NCI-H1436 treated with DMSO at 0.1 percent for 48 hours (cell line): ENCODE measurements around the gene ALKAL2.

Source experiments
- DNase-seq: peaks from one replicate; lab custom pipeline; 2025; lab: John Stamatoyannopoulos, UW

The ALKAL2 gene

DNA sequence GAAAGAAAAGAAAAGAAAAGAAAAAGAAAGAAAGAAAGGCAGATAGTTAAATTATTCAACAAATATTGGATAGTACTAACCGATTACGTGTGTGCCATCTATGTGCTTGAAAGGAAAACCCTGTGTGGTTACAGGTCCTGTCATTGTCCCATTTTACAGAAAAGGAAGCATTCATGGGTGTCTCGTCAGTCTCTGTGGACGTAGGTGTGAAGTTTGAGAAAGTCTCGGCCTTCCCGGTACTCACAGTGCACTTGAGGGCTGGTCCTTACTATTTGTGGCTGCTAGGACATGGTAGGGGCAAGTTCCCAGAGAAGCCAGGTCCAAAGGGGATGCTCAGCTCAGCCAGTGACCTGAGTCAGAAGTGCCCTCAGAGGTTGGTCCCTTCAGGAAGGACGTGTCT lies 43.3 kb downstream of the ALKAL2 start:
- DNase-seq: no peak

DNA sequence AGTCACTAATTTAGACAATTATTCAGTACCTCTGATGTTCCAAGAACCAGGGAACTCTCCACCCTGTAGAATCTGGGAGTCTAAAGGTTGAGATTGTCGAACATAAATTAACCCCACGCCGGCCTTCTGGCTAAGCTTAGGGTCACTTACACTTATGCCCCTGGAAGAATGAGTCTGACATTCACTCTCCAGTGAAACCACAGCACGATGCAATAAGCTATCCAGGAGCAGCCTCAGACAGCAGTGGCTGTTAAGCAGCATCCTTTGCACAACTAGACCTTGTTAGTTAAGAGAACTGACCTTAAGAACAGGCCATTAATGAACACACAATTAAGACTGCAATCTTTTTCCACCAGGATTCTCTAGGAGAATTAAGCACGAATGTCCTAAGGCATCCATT lies 49.0 kb downstream of the ALKAL2 start:
- no peak for DNase-seq

DNA sequence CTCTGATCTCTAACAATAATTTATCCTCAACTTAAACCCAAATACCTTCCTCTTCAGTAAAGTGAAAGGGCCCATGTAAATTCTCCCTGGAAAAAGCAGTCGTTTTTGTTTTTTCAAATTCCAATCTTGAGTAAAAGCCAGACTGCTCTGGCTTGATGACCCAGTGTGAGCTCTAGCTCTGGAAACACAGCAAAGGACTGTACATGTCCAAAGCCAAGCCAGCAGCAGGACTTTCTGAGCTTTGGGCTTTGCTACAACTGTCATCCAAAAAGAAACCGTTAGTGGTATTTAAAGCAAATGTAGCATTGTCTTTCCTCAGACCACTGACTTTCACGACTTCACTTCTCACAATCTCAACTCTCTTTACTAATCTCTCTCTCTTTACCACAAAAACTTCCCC lies 49.5 kb downstream of the ALKAL2 start:
- DNase-seq: no peak

DNA sequence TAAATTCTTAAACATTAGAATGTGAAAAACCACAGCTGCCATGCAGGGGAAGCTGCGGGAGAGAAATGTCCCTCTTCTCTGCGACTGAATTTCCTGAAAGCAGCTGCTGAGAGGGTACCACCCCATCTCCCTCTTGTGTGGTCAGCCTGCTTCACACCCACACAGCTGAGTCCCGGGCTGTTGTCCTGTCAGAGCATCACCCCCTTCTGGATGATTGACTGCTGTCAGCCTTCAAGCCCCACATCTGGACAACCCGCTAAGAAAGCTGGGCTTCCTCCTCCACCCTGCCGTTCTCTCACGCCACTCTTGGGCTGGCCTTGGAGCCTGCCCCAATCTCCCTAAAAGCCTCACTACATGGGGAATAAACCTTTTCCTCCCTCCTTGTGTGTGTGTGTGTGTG lies 50.0 kb downstream of the ALKAL2 start:
- DNase-seq: no peak

DNA sequence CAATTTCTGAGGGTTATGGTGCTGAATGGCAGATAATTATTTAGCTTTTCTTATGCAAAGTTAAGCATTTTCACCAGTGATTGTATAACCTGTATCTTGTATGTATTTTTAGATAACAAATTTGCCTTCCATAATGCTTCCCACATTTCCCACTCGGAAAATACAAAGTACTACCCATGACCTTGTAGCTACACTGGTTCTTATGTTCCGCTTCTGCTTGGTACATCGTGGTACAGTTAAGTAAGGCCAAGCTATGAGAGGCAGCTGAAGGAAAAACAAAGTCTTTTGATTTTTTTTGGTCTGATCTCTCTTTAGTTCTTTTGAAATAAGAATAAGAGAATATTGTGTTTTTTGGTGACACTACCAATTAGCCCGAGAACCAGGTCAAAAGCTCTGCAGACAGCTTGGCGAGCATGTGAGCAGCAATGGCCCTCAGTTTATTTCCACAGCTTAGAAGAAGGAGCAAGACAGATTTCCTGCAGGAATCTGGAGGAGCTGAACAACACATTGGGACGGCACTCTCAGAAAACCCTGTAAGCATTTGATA lies 50.8 kb downstream of the ALKAL2 start:
- DNase-seq: no peak

DNA sequence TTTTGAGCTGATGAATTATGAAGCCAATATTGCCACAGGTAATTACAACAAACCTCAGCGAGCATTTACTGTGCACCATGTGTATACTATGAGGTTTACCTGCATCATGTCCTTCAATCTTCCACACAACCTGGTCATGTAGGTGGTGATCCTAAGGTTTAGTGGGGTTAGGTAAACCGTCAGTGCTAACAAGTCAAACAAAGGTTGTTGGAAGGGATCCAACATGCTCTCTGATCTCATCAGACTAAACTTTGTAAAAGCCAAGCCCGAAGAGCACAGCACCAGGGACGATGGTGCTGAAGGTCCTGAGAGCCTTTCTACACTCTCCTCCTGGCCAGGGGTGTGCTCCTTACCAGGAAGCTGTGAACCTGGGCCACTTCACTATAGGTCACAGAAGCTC lies 53.5 kb downstream of the ALKAL2 start:
- no peak for DNase-seq

DNA sequence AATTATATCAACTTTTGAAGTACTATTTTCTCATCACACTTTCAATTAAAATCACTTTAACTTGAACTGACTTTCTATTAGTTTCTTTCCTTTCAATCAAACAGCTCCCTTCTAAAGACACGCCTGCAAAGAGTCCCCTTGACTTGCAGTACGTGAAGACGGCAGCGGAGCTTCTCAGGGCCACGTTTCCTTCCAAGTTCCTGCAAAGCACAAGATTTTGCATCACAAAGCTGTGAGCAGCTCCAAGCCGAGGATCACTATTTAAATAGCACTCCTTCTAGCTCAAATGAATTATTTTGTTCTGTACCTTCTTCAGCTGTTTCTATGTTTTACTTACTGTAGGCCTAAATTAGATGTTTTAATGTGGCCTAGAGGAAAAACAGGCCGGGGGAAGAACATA lies 54.9 kb downstream of the ALKAL2 start:
- no peak for DNase-seq

DNA sequence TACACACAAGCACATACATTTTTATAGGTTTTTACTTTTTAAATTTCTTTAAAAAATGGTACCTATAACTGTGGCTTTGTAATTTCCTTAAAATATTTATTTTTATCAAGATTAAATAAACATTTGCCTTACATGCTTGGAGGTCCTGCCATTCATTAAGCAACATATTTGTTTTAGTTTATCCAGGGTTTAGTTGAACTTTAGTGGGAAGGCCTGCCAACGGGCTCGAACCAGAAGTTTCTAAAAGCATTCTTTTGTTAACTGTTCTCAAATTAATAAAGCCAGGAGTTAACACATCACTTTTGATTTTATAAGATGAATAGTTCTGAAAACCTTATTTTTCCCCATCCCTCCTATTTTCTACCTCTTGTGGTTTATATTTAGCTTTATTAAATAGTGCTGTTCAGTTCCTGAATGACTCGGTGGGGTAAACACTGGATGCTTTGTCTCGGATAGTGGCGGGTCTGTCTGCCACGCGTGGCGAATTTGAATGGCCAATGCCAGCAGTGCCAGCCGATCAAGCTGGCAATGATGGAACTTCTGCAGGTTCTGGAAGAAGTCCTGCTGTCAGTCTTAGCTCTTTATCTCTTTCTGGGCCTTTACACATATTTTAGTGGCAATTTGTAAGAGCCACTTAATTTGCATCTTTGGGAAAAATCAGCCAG lies 56.2 kb downstream of the ALKAL2 start:
- no peak for DNase-seq
